GM12872 (cell line): Measurements from ENCODE around the gene ACTN4.

Source experiments
- TF ChIP-seq, protein P1 (sequence below): IDR thresholded peaks from 3 replicates; pipeline ENCODE4 v1.5.1; 2011; ENCODE audit warnings: low read depth, mild to moderate bottlenecking, low read length, moderate library complexity; ENCODE audit not compliant: insufficient read depth

The ACTN4 gene

DNA sequence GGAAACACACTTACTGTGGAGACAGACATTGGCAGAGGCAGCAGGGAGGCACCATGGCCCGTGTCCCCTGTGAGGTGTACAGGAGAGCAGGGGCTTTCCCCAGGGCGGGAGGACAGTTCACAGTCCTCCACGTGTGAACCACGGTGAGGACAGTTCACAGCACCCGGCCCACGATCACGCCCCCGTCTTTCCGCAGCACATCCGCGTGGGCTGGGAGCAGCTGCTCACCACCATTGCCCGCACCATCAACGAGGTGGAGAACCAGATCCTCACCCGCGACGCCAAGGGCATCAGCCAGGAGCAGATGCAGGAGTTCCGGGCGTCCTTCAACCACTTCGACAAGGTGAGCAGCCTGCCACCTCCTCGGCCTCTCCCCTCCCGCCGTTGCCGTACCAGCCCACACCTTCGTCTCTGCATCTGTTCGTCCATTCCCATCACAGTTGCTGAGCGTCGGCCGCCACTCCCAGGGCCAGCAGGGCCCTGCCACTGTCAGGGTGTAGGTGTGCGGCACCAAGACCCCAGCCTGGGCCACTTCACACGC, 79.4 kb downstream of the ACTN4 start:
- TF ChIP-seq, protein P1, sequence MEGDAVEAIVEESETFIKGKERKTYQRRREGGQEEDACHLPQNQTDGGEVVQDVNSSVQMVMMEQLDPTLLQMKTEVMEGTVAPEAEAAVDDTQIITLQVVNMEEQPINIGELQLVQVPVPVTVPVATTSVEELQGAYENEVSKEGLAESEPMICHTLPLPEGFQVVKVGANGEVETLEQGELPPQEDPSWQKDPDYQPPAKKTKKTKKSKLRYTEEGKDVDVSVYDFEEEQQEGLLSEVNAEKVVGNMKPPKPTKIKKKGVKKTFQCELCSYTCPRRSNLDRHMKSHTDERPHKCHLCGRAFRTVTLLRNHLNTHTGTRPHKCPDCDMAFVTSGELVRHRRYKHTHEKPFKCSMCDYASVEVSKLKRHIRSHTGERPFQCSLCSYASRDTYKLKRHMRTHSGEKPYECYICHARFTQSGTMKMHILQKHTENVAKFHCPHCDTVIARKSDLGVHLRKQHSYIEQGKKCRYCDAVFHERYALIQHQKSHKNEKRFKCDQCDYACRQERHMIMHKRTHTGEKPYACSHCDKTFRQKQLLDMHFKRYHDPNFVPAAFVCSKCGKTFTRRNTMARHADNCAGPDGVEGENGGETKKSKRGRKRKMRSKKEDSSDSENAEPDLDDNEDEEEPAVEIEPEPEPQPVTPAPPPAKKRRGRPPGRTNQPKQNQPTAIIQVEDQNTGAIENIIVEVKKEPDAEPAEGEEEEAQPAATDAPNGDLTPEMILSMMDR = no peak

DNA sequence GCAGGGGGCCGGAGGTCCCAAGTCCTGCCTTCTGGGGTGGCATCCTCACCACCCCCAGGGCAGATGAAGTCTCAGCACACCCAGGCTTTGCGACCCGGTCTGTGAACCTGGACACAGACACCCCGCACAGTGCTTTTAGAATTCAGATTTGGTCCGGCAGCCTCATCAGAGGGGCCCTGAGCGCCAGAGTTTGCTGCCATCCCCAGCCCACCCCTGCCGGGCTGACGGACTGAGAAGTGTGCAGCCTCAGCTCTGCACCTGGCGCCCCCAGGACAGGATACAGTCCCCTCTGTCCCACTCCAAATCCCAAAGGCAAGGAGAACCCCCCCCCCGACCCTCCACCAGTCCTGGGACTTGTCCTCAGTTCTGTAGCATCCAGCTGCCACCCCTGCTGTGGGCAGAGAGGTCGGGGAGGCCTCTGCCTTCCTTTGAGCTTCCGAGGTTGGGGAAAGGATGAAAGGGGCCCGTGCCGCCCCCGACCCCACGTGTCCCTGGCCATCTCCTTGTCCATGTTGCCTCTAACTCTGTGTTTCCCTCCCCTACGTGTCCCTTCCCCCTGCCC, 79.9 kb downstream of the ACTN4 start:
- TF ChIP-seq, protein P1 = no peak

DNA sequence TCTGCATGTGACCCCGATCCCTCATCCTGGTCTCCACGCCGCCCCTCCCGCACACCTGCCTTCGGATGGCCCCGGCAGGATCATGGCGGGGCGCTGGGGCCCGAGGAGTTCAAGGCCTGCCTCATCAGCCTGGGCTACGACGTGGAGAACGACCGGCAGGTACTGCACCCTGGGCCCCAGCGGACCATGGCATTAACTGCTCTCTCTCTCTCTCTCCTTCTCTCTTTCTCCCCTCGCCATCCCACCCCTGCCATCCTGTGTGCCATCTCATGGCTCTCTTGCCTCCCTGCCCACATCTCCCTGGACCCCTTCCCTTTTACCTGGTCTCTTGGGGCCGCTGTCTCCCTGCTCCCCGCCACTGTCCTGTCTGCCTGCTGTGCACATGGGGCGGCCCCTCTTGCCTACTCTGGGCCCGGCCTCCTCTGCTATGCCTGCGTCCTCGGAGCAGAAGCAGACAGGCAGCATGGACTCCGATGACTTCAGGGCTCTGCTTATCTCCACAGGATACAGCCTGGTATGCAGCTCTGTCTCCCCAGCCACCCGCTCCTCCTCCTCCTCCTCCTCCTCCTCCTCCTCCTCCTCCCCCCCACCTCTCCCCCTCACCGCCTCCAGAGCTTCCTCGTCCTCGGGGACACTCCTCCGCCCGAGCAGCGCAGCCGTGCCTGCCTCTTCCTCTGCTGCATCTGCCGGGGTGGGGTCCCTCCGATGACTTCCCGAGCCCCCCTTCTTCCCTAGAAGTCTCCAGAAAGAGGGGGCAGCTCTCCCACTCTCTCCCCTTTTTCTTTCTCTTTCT, 80.6 kb downstream of the ACTN4 start:
- TF ChIP-seq, protein P1 = no peak

DNA sequence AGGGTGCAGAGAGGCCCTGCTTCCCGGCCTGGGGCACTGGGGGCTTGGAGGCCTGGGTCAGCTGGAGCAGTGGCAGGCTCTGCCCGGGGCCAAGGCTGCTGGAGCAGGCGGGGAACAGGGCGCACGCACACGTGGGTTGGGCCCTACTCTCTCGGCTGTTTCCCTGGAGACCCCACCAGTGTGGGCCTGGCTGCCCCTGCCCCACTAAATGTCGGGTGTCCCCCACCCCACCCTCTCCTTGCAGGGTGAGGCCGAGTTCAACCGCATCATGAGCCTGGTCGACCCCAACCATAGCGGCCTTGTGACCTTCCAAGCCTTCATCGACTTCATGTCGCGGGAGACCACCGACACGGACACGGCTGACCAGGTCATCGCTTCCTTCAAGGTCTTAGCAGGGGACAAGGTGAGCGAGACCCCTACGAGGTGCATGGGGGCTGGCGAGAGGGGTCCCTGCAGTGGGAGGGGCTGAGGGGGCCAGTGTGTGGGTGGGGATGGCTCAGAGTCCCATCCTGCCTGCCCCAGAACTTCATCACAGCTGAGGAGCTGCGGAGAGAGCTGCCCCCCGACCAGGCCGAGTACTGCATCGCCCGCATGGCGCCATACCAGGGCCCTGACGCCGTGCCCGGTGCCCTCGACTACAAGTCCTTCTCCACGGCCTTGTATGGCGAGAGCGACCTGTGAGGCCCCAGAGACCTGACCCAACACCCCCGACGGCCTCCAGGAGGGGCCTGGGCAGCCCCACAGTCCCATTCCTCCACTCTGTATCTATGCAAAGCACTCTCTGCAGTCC, 81.5 kb downstream of the ACTN4 start:
- TF ChIP-seq, protein P1 = no peak

DNA sequence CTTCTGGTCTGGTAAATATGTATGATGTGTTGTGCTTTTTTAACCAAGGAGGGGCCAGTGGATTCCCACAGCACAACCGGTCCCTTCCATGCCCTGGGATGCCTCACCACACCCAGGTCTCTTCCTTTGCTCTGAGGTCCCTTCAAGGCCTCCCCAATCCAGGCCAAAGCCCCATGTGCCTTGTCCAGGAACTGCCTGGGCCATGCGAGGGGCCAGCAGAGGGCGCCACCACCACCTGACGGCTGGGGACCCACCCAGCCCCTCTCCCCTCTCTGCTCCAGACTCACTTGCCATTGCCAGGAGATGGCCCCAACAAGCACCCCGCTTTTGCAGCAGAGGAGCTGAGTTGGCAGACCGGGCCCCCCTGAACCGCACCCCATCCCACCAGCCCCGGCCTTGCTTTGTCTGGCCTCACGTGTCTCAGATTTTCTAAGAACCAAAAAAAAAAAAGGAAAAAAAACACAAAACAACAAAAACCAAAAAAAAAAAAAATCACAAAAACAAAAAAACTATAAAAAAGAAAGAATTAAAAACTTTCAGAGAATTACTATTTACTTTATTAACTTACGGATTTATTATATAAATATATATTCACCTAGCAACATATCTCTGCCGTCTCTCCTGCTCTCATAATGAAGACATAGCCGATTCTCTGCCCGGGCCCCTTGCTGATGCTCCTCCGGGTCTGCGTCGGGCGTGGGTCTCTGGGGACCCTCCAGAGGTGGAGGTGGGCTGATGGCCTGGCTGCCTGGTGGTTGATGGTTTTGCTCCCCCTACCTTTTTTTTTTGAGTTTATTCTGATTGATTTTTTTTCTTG, 82.4 kb downstream of the ACTN4 start:
- TF ChIP-seq, protein P1 = peak; percentile 89

DNA sequence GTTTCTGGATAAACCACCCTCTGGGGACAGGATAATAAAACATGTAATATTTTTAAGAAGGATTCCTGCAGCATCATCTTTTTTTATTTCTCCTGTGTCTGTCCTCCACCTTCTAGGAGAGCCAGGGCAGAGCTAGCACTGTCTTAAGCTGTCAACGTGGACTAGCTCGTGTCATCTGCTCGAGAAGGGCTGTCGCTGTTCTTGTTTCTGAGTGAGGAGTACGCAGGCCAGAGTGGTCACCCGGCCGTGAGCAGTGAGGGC, 83.0 kb downstream of the ACTN4 start:
- TF ChIP-seq, protein P1 = no peak
